Stimulated activated CD4-positive, alpha-beta T cell treated with anti-CD3 and anti-CD28 coated beads, Interleukin-12 subunit alpha, Interleukin-12 subunit beta, amount 100 ng/mL, for 48 hours (primary cell): ENCODE results near the gene TMEM209.
A peak's percentile ranks its signal among the peaks of the same experiment; 100 is the strongest.
"Not testable (repeated sequence)": the region's sequence is repeated elsewhere in the genome, so short reads cannot be mapped to it uniquely, and the experiment has no call there.

Source experiments
- DNase-seq, 3 donors: peaks; one replicate each; pipeline ENCODE4 v3.0.0-alpha.2; 2020; ENCODE audit warnings: low read depth in 2 of 3, low spot score in 1 of 3

The TMEM209 gene

GRCh38 chr7:130174237-130174959 lies 30.8 kb downstream of the TMEM209 start:
- DNase-seq: no peak

- no peak for DNase-seq
Measured at GRCh38 chr7:130162196-130162595, 43.0 kb downstream of the TMEM209 start.

- DNase-seq: no peak
Measured at GRCh38 chr7:130160455-130160854, 44.8 kb downstream of the TMEM209 start.

- no peak for DNase-seq
Measured at GRCh38 chr7:130160023-130160422, 45.2 kb downstream of the TMEM209 start.

- DNase-seq: no peak
Measured at GRCh38 chr7:130157700-130158099, 47.5 kb downstream of the TMEM209 start.

GRCh38 chr7:130156140-130156539 lies 49.1 kb downstream of the TMEM209 start:
- no peak for DNase-seq

GRCh38 chr7:130154501-130155317 lies 50.5 kb downstream of the TMEM209 start:
- no peak for DNase-seq

GRCh38 chr7:130154131-130154500 lies 51.1 kb downstream of the TMEM209 start:
- no peak for DNase-seq

GRCh38 chr7:130153211-130153908 lies 51.8 kb downstream of the TMEM209 start:
- no peak for DNase-seq

- no peak for DNase-seq
Measured at GRCh38 chr7:130152493-130153210, 52.6 kb downstream of the TMEM209 start.

- peak in 2 of 3 donors; percentile 27 to 30 for DNase-seq
Measured at GRCh38 chr7:130151591-130152492, 53.4 kb downstream of the TMEM209 start.

- DNase-seq: no peak
Measured at GRCh38 chr7:130150587-130150986, 54.6 kb downstream of the TMEM209 start.

- no peak for DNase-seq
Measured at GRCh38 chr7:130149281-130150139, 55.7 kb downstream of the TMEM209 start.

- DNase-seq: no peak
Measured at GRCh38 chr7:130148561-130148960, 56.6 kb downstream of the TMEM209 start.

- no peak for DNase-seq
Measured at GRCh38 chr7:130147710-130148325, 57.4 kb downstream of the TMEM209 start.

- DNase-seq: no peak
Measured at GRCh38 chr7:130146693-130147405, 58.4 kb downstream of the TMEM209 start.

- not testable (repeated sequence) for DNase-seq
Measured at GRCh38 chr7:130146142-130146541, 59.1 kb downstream of the TMEM209 start.

- no peak for DNase-seq
Measured at GRCh38 chr7:130145424-130146100, 59.6 kb downstream of the TMEM209 start.
